Measurements from ENCODE around the gene EEPD1. TPM values are rescaled to one million over a fixed set of nuclear protein-coding genes. Genes with fewer than 3 reads are reported as not detected.

The EEPD1 gene
- total RNA-seq, 1 donor from 2014 or later = 5.4 TPM

DNA sequence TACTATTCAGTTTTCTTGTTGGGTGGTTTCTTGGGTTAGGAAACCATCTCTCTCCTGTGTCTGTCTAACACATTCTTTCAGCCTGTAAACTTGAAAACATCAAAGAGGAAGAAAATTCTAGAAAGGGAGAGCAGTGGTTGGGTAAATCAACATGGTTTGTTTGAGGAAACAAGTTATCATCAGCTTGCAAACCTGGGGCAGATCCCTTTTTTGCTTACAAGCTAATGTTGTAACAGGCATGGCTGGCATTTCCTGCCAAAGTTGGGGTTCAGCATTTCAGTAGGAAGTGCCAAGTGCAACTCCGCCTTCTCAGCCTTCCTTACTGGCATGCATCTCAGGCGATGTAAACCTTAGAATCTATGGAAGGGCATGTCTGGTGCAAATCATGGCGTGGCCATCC is 112.6 kb downstream of the EEPD1 start:
- Mint-ChIP-seq H3K4me3 (ENCODE audit: unreplicated experiment) (no peak overlapping the region), H3K9me3 (ENCODE audit: unreplicated experiment) (no peaks in the 10 kb centered on the region), H3K27me3 (ENCODE audit: low read depth, unreplicated experiment) (no peaks in the 10 kb centered on the region), H3K36me3 (ENCODE audit: low read depth, unreplicated experiment) (peaks cover 4% of the 10 kb centered on the region), H3K27ac (ENCODE audit: unreplicated experiment) (no peak overlapping the region), H3K4me1 (ENCODE audit: low read depth, unreplicated experiment) (peaks cover 26% of the 10 kb centered on the region)
- H3K27ac ChIP-seq (ENCODE audit: low read depth, low read length) = no peak overlapping the region
- no peaks in the 10 kb centered on the region for H4K20me1 ChIP-seq (ENCODE audit: insufficient read depth, low read length)
- H3K36me3 ChIP-seq (ENCODE audit: insufficient read depth, low read length) = no peaks in the 10 kb centered on the region
- no peak overlapping the region for H3K4me2 ChIP-seq (ENCODE audit: low read length)
- H3K9me3 ChIP-seq (ENCODE audit: insufficient read depth, low read depth, low read length) = no peaks in the 10 kb centered on the region
- H3K4me1 ChIP-seq (ENCODE audit: insufficient read depth, low read length) = peaks cover 5% of the 10 kb centered on the region
- no peak overlapping the region for H2AFZ ChIP-seq (ENCODE audit: low read depth, low read length)
- FAIRE-seq = no peak
- TF ChIP-seq EZH2 (IDR thresholded peaks at IDR 0.05; ENCODE audit: insufficient read depth, low read length) = no peak
- TF ChIP-seq, protein P1, sequence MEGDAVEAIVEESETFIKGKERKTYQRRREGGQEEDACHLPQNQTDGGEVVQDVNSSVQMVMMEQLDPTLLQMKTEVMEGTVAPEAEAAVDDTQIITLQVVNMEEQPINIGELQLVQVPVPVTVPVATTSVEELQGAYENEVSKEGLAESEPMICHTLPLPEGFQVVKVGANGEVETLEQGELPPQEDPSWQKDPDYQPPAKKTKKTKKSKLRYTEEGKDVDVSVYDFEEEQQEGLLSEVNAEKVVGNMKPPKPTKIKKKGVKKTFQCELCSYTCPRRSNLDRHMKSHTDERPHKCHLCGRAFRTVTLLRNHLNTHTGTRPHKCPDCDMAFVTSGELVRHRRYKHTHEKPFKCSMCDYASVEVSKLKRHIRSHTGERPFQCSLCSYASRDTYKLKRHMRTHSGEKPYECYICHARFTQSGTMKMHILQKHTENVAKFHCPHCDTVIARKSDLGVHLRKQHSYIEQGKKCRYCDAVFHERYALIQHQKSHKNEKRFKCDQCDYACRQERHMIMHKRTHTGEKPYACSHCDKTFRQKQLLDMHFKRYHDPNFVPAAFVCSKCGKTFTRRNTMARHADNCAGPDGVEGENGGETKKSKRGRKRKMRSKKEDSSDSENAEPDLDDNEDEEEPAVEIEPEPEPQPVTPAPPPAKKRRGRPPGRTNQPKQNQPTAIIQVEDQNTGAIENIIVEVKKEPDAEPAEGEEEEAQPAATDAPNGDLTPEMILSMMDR (IDR thresholded peaks at IDR 0.05; ENCODE audit: insufficient read depth, low read depth, low read length) = no peak
- no peaks in the 10 kb centered on the region for H3K27me3 ChIP-seq (ENCODE audit: insufficient read depth, low read length)
- DNase-seq (ENCODE audit: low read depth) = no peak
- no peak overlapping the region for H3K9ac ChIP-seq (ENCODE audit: low read length)
- H3K79me2 ChIP-seq (ENCODE audit: insufficient read depth, low read length) = no peaks in the 10 kb centered on the region
- no peak overlapping the region for H3K4me3 ChIP-seq (ENCODE audit: insufficient read depth, low read depth, low read length)

- no peak overlapping the region for H2AFZ ChIP-seq (ENCODE audit: low read depth, low read length)
- H3K27me3 Mint-ChIP-seq (ENCODE audit: low read depth, unreplicated experiment) = no peaks in the 10 kb centered on the region
- no peak for DNase-seq (ENCODE audit: low read depth)
Measured at GRCh38 chr7:36266190-36266589, 113.1 kb downstream of the EEPD1 start.

GRCh38 chr7:36266683-36267082 is 113.6 kb downstream of the EEPD1 start:
- Histone ChIP-seq H2AFZ (ENCODE audit: low read depth, low read length) (no peak overlapping the region), H3K9me3 (ENCODE audit: insufficient read depth, low read depth, low read length) (no peaks in the 10 kb centered on the region), H4K20me1 (ENCODE audit: insufficient read depth, low read length) (no peaks in the 10 kb centered on the region), H3K9ac (ENCODE audit: low read length) (no peak overlapping the region), H3K79me2 (ENCODE audit: insufficient read depth, low read length) (no peaks in the 10 kb centered on the region), H3K27ac (ENCODE audit: low read depth, low read length) (no peak overlapping the region), H3K4me2 (ENCODE audit: low read length) (no peak overlapping the region), H3K4me3 (ENCODE audit: insufficient read depth, low read depth, low read length) (no peak overlapping the region), H3K27me3 (ENCODE audit: insufficient read depth, low read length) (no peaks in the 10 kb centered on the region), H3K36me3 (ENCODE audit: insufficient read depth, low read length) (no peaks in the 10 kb centered on the region), H3K4me1 (ENCODE audit: insufficient read depth, low read length) (no peaks in the 10 kb centered on the region)
- Mint-ChIP-seq H3K36me3 (ENCODE audit: low read depth, unreplicated experiment) (peaks cover 4% of the 10 kb centered on the region), H3K27me3 (ENCODE audit: low read depth, unreplicated experiment) (no peaks in the 10 kb centered on the region), H3K27ac (ENCODE audit: unreplicated experiment) (no peak overlapping the region), H3K4me1 (ENCODE audit: low read depth, unreplicated experiment) (peaks cover 18% of the 10 kb centered on the region), H3K9me3 (ENCODE audit: unreplicated experiment) (no peaks in the 10 kb centered on the region), H3K4me3 (ENCODE audit: unreplicated experiment) (no peak overlapping the region)
- DNase-seq (ENCODE audit: low read depth) (no peak), FAIRE-seq (no peak)
- no peak for TF ChIP-seq EZH2 (IDR thresholded peaks at IDR 0.05; ENCODE audit: insufficient read depth, low read length)
- TF ChIP-seq, protein P1 (IDR thresholded peaks at IDR 0.05; ENCODE audit: insufficient read depth, low read depth, low read length) = no peak

More at GRCh38 chr7:36266190-36266589, 113.1 kb downstream of the EEPD1 start:
- Histone ChIP-seq H3K4me3 (ENCODE audit: insufficient read depth, low read depth, low read length) (no peak overlapping the region), H3K9me3 (ENCODE audit: insufficient read depth, low read depth, low read length) (no peaks in the 10 kb centered on the region), H3K36me3 (ENCODE audit: insufficient read depth, low read length) (no peaks in the 10 kb centered on the region), H3K79me2 (ENCODE audit: insufficient read depth, low read length) (no peaks in the 10 kb centered on the region), H3K9ac (ENCODE audit: low read length) (no peak overlapping the region), H3K27me3 (ENCODE audit: insufficient read depth, low read length) (no peaks in the 10 kb centered on the region), H3K4me1 (ENCODE audit: insufficient read depth, low read length) (peaks cover 4% of the 10 kb centered on the region), H3K4me2 (ENCODE audit: low read length) (no peak overlapping the region), H4K20me1 (ENCODE audit: insufficient read depth, low read length) (no peaks in the 10 kb centered on the region), H3K27ac (ENCODE audit: low read depth, low read length) (no peak overlapping the region)
- Mint-ChIP-seq H3K4me3 (ENCODE audit: unreplicated experiment) (no peak overlapping the region), H3K36me3 (ENCODE audit: low read depth, unreplicated experiment) (peaks cover 4% of the 10 kb centered on the region), H3K9me3 (ENCODE audit: unreplicated experiment) (no peaks in the 10 kb centered on the region), H3K27ac (ENCODE audit: unreplicated experiment) (no peak overlapping the region), H3K4me1 (ENCODE audit: low read depth, unreplicated experiment) (peaks cover 22% of the 10 kb centered on the region)
- no peak for TF ChIP-seq EZH2 (IDR thresholded peaks at IDR 0.05; ENCODE audit: insufficient read depth, low read length)
- TF ChIP-seq, protein P1 (IDR thresholded peaks at IDR 0.05; ENCODE audit: insufficient read depth, low read depth, low read length) = no peak
- FAIRE-seq = no peak

Measured in astrocyte (in vitro differentiated cells and primary cell).